ENCODE results near the gene EIF2S2. TPM values are rescaled to one million over a fixed set of nuclear protein-coding genes. Genes with fewer than 3 reads are reported as not detected.

The EIF2S2 gene
- total RNA-seq, 4 donors from 2014 or later = 32.8 to 43.1 (median 41.0) TPM

- H3K4me3 ChIP-seq = peak overlapping the region; percentile 77 to 95 (median 92)
- H3K36me3 ChIP-seq = peaks cover 0 to 16% (median 0%) of the 10 kb centered on the region in 3 donors
- peak overlapping the region; percentile 87 to 98 (median 98) for H3K27ac ChIP-seq
- peak in 1 of 2 donors; percentile 23 for DNase-seq (ENCODE audit: low spot score in 2 of 2)
- 2 to 3% methylated on average over 22 of the region's 22 CpGs for WGBS, 2 donors
- H3K27me3 ChIP-seq = no peaks in the 10 kb centered on the region
- no peaks in the 10 kb centered on the region for H3K9me3 ChIP-seq
- TF ChIP-seq EP300 (IDR thresholded peaks at IDR 0.05) (peak in 1 of 2 donors; percentile 28), POLR2A (IDR thresholded peaks at IDR 0.05) (no peak)
- H3K4me1 ChIP-seq = peaks cover 0 to 50% (median 18%) of the 10 kb centered on the region in 4 donors
Measured at GRCh38 chr20:34110745-34111641, 1.1 kb downstream of the EIF2S2 start.

- no peaks in the 10 kb centered on the region for H3K27me3 ChIP-seq
- peak overlapping the region in 3 of 4 donors; percentile 97 to 98 (median 98) for H3K27ac ChIP-seq
- H3K4me3 ChIP-seq = peak overlapping the region; percentile 77 to 95 (median 92)
- peaks cover 0 to 58% (median 18%) of the 10 kb centered on the region in 4 donors for H3K4me1 ChIP-seq
- 72 to 75% methylated on average over 10 of the region's 10 CpGs for WGBS, 2 donors
- TF ChIP-seq EP300 (IDR thresholded peaks at IDR 0.05) (no peak), CTCF (IDR thresholded peaks at IDR 0.05) (no peak), POLR2A (IDR thresholded peaks at IDR 0.05) (no peak)
- peaks cover 0 to 19% (median 0%) of the 10 kb centered on the region in 3 donors for H3K36me3 ChIP-seq
- DNase-seq (ENCODE audit: low spot score in 2 of 2) = no peak
- H3K9me3 ChIP-seq = no peaks in the 10 kb centered on the region
Measured at GRCh38 chr20:34110025-34110744, 1.9 kb downstream of the EIF2S2 start.

- no peak for DNase-seq (ENCODE audit: low spot score in 2 of 2)
- no peak for TF ChIP-seq EP300 (IDR thresholded peaks at IDR 0.05)
- TF ChIP-seq POLR2A (IDR thresholded peaks at IDR 0.05) = no peak
- Histone ChIP-seq H3K27me3 (no peaks in the 10 kb centered on the region), H3K36me3 (peaks cover 0 to 26% (median 0%) of the 10 kb centered on the region in 3 donors), H3K27ac (no peak overlapping the region), H3K4me3 (no peak overlapping the region), H3K4me1 (peaks cover 0 to 64% (median 18%) of the 10 kb centered on the region in 4 donors), H3K9me3 (no peaks in the 10 kb centered on the region)
- 88 to 91% methylated on average over 6 of the region's 6 CpGs for WGBS, 2 donors
Measured at GRCh38 chr20:34109442-34109841, 2.6 kb downstream of the EIF2S2 start.

- H3K4me3 ChIP-seq = no peak overlapping the region
- 81 to 82% methylated on average over 4 of the region's 4 CpGs for WGBS, 2 donors
- H3K4me1 ChIP-seq = peaks cover 0 to 64% (median 18%) of the 10 kb centered on the region in 4 donors
- H3K9me3 ChIP-seq = no peaks in the 10 kb centered on the region
- no peak overlapping the region for H3K27ac ChIP-seq
- no peaks in the 10 kb centered on the region for H3K27me3 ChIP-seq
- no peak for TF ChIP-seq EP300 (IDR thresholded peaks at IDR 0.05)
- no peak for TF ChIP-seq POLR2A (IDR thresholded peaks at IDR 0.05)
- TF ChIP-seq CTCF (IDR thresholded peaks at IDR 0.05) = no peak
- H3K36me3 ChIP-seq = peaks cover 0 to 33% (median 0%) of the 10 kb centered on the region in 3 donors
- no peak for DNase-seq (ENCODE audit: low spot score in 2 of 2)
Measured at GRCh38 chr20:34108616-34109174, 3.3 kb downstream of the EIF2S2 start.

- no peaks in the 10 kb centered on the region for H3K9me3 ChIP-seq
- WGBS, 2 donors = 89 to 90% methylated on average over 3 of the region's 3 CpGs
- no peaks in the 10 kb centered on the region for H3K27me3 ChIP-seq
- no peak for DNase-seq (ENCODE audit: low spot score in 2 of 2)
- no peak for TF ChIP-seq CTCF (IDR thresholded peaks at IDR 0.05)
- no peak for TF ChIP-seq EP300 (IDR thresholded peaks at IDR 0.05)
- TF ChIP-seq POLR2A (IDR thresholded peaks at IDR 0.05) = no peak
- peaks cover 0 to 63% (median 18%) of the 10 kb centered on the region in 4 donors for H3K4me1 ChIP-seq
- peaks cover 0 to 59% (median under 1%) of the 10 kb centered on the region in 3 donors for H3K36me3 ChIP-seq
- H3K4me3 ChIP-seq = no peak overlapping the region
- no peak overlapping the region for H3K27ac ChIP-seq
Measured at GRCh38 chr20:34105978-34106675, 5.9 kb downstream of the EIF2S2 start.

All from tibial nerve (tissue), 4 donors.